H1 (cell line): ENCODE measurements around the gene OR2F2. TPM values are rescaled to one million over a fixed set of nuclear protein-coding genes. Genes with fewer than 3 reads are reported as not detected.

Experiments used
- CTCF ChIA-PET: fragments of 300-600 bp; sonication (Branson Sonifier 250); formaldehyde crosslinking; loops from one replicate; lab custom pipeline; 2021; ENCODE audit not compliant: partially characterized antibody; lab: Charles Lee
- POLR2A ChIA-PET: fragments of 300-600 bp; sonication (Branson Sonifier 250); formaldehyde crosslinking; loops from one replicate; lab custom pipeline; 2021; ENCODE audit warnings: inconsistent platforms; ENCODE audit not compliant: partially characterized antibody; lab: Charles Lee
- DNase-seq, 2 experiments: peaks; one replicate each; pipeline versions ENCODE4 v3.0.0 to v3.0.0-alpha.2; 2010 to 2022; ENCODE audit warnings: low spot score in 2 of 2, low read depth in 1 of 2, mixed read lengths in 1 of 2
- FAIRE-seq: peaks from 2 replicates; lab custom pipeline; 2011; peaks lifted over from hg19 to GRCh38; lab: Jason Lieb, UNC
- H2AFZ ChIP-seq: 2 replicates; pipeline ENCODE4 v1.8.1; 2012; ENCODE audit warnings: low read length, inconsistent platforms
- H2AK5ac ChIP-seq: 2 replicates; pipeline ENCODE4 v1.6.1; 2013; ENCODE audit warnings: low read depth, low read length
- H2BK120ac ChIP-seq: replicated peaks from 2 replicates; pipeline ENCODE3; 2013; ENCODE audit warnings: low read depth, low read length, inconsistent platforms
- H2BK12ac ChIP-seq: 2 replicates; pipeline ENCODE4 v1.6.1; 2013; ENCODE audit warnings: low read depth, low read length
- H2BK15ac ChIP-seq: 2 replicates; pipeline ENCODE4 v1.6.1; 2013; ENCODE audit warnings: low read length
- H2BK20ac ChIP-seq: 2 replicates; pipeline ENCODE4 v1.6.1; 2013; ENCODE audit warnings: low read length
- H2BK5ac ChIP-seq: 2 replicates; pipeline ENCODE4 v1.6.1; 2013; ENCODE audit warnings: low read depth, low read length
- H3K14ac ChIP-seq: 2 replicates; pipeline ENCODE4 v1.6.1; 2013; ENCODE audit warnings: inconsistent platforms; ENCODE audit not compliant: insufficient read length
- H3K18ac ChIP-seq: 2 replicates; pipeline ENCODE4 v1.6.1; 2013; ENCODE audit warnings: low read length; ENCODE audit errors: extremely low read depth
- H3K23ac ChIP-seq: 2 replicates; pipeline ENCODE4 v1.6.1; 2013; ENCODE audit warnings: inconsistent platforms; ENCODE audit not compliant: insufficient read length
- H3K23me2 ChIP-seq: 2 replicates; pipeline ENCODE4 v1.6.1; 2013; ENCODE audit warnings: low read depth, low read length
- H3K27ac ChIP-seq: 2 replicates; pipeline ENCODE4 v1.6.1; 2011; ENCODE audit warnings: low read depth, low read length, inconsistent platforms
- H3K27me3 ChIP-seq, 4 experiments: replicated peaks in 1 of 4; 1 replicate in 1 of 4; 2 replicates in 3 of 4; pipeline versions ENCODE4 v1.6.1 to v1.8.1; 2011 to 2013; ENCODE audit warnings: low read length in 3 of 4, mild to moderate bottlenecking in 3 of 4, inconsistent platforms in 2 of 4, mixed read lengths in 2 of 4, moderate library complexity in 1 of 4; ENCODE audit not compliant: control insufficient read depth in 3 of 4, insufficient read depth in 3 of 4; ENCODE audit errors: extremely low read depth in 1 of 4
- H3K36me3 ChIP-seq, 4 experiments: 2 replicates each; pipeline versions ENCODE4 v1.6.1 to v1.8.1; 2011 to 2013; ENCODE audit warnings: mild to moderate bottlenecking in 4 of 4, low read length in 3 of 4, moderate library complexity in 2 of 4, control low read depth in 1 of 4, inconsistent platforms in 1 of 4; ENCODE audit not compliant: insufficient read depth in 4 of 4, control insufficient read depth in 2 of 4
- H3K4ac ChIP-seq: replicated peaks from 2 replicates; pipeline ENCODE3; 2013; ENCODE audit warnings: low read length, low read depth, mixed read lengths, inconsistent platforms; ENCODE audit not compliant: insufficient read length
- H3K4me1 ChIP-seq, 4 experiments: replicated peaks in 1 of 4; 1 replicate in 1 of 4; 2 replicates in 3 of 4; pipeline versions ENCODE4 v1.6.1 to v1.8.1; 2011 to 2013; ENCODE audit warnings: low read length in 3 of 4, inconsistent platforms in 2 of 4, mixed read lengths in 1 of 4; ENCODE audit not compliant: insufficient read depth in 4 of 4, control insufficient read depth in 3 of 4
- H3K4me2 ChIP-seq, 2 experiments: 2 replicates each; pipeline versions ENCODE4 v1.6.1 to v1.8.1; 2011 to 2013; ENCODE audit warnings: low read depth in 2 of 2, low read length in 2 of 2, control low read depth in 1 of 2, inconsistent platforms in 1 of 2, mild to moderate bottlenecking in 1 of 2; ENCODE audit not compliant: insufficient read depth in 1 of 2
- H3K4me3 ChIP-seq, 4 experiments: fragments of 200-600, 300-600 bp in 1 of 4; sonication (generic), shearing (Covaris generic), sonication (Bioruptor Twin) in 1 of 4; 2 replicates each; pipeline versions ENCODE4 v1.5.1 to v1.8.1; 2011 to 2016; ENCODE audit warnings: low read length in 4 of 4, low read depth in 3 of 4, control low read depth in 2 of 4, inconsistent platforms in 2 of 4, mild to moderate bottlenecking in 2 of 4, mixed read lengths in 1 of 4, moderate library complexity in 1 of 4; ENCODE audit not compliant: insufficient read depth in 2 of 4; ENCODE audit errors: extremely low read depth in 1 of 4
- H3K56ac ChIP-seq: replicated peaks from 2 replicates; pipeline ENCODE3; 2013; ENCODE audit warnings: low read depth, mild to moderate bottlenecking, mixed read lengths, low read length, inconsistent platforms; ENCODE audit not compliant: insufficient read length
- H3K79me1 ChIP-seq: 2 replicates; pipeline ENCODE4 v1.6.1; 2013; ENCODE audit warnings: low read depth, low read length, control low read depth
- H3K79me2 ChIP-seq, 2 experiments: 2 replicates each; pipeline versions ENCODE4 v1.6.1 to v1.8.1; 2012 to 2013; ENCODE audit warnings: low read length in 2 of 2, mild to moderate bottlenecking in 2 of 2, inconsistent platforms in 1 of 2; ENCODE audit not compliant: insufficient read depth in 2 of 2, control insufficient read depth in 1 of 2
- H3K9ac ChIP-seq, 4 experiments: replicated peaks in 1 of 4; 1 replicate in 1 of 4; 2 replicates in 3 of 4; pipeline versions ENCODE4 v1.6.1 to v1.8.1; 2011 to 2013; ENCODE audit warnings: low read depth in 3 of 4, low read length in 3 of 4, control low read depth in 2 of 4, mild to moderate bottlenecking in 2 of 4, moderate library complexity in 2 of 4, inconsistent platforms in 1 of 4; ENCODE audit errors: extremely low read depth in 1 of 4
- H3K9me3 ChIP-seq, 2 experiments: 2 replicates each; pipeline versions ENCODE4 v1.6.1 to v1.8.1; 2012 to 2013; ENCODE audit warnings: mild to moderate bottlenecking in 2 of 2, moderate library complexity in 2 of 2, control low read depth in 1 of 2, inconsistent platforms in 1 of 2, low read depth in 1 of 2, low read length in 1 of 2, mixed read lengths in 1 of 2; ENCODE audit not compliant: insufficient read depth in 2 of 2
- H4K20me1 ChIP-seq, 2 experiments: replicated peaks in 1 of 2; 2 replicates each; pipeline versions ENCODE3 to v1.8.1; 2011 to 2013; ENCODE audit warnings: inconsistent platforms in 2 of 2, low read length in 2 of 2, mild to moderate bottlenecking in 1 of 2; ENCODE audit not compliant: insufficient read depth in 2 of 2, control insufficient read depth in 1 of 2
- H4K5ac ChIP-seq: 2 replicates; pipeline ENCODE4 v1.6.1; 2013; ENCODE audit warnings: low read length, low read depth, mixed read lengths, inconsistent platforms; ENCODE audit not compliant: insufficient read length
- H4K8ac ChIP-seq: 2 replicates; pipeline ENCODE4 v1.8.0; 2013; ENCODE audit warnings: mild to moderate bottlenecking, moderate library complexity, low read length, inconsistent platforms; ENCODE audit not compliant: insufficient read depth; ENCODE audit errors: extremely low read depth
- H4K91ac ChIP-seq: replicated peaks from 2 replicates; pipeline ENCODE3; 2013; ENCODE audit warnings: low read length, mixed read lengths, inconsistent platforms; ENCODE audit not compliant: insufficient read length
- GABPA ChIP-seq: IDR thresholded peaks from 2 replicates; pipeline ENCODE4 v1.6.1; 2011; ENCODE audit warnings: mild to moderate bottlenecking, low read length, moderate library complexity, borderline replicate concordance; ENCODE audit not compliant: insufficient read depth
- HDAC2 ChIP-seq, 2 experiments: fragments of 300-600 bp in 1 of 2; sonication (generic) in 1 of 2; IDR thresholded peaks; 2 replicates each; pipeline ENCODE4 v1.6.1; 2011 to 2012; ENCODE audit warnings: low read depth in 2 of 2, low read length in 2 of 2, mild to moderate bottlenecking in 2 of 2, moderate library complexity in 2 of 2, borderline replicate concordance in 1 of 2, inconsistent platforms in 1 of 2
- KDM4A ChIP-seq: IDR thresholded peaks from one replicate; pipeline ENCODE4 v1.7.1; 2012; ENCODE audit warnings: low read depth, mild to moderate bottlenecking, moderate library complexity, low read length, inconsistent platforms; ENCODE audit not compliant: severe bottlenecking
- KDM5A ChIP-seq: fragments of 200-600 bp; IDR thresholded peaks from 2 replicates; pipeline ENCODE4 v1.7.1; 2012; ENCODE audit warnings: mild to moderate bottlenecking, low read length, inconsistent platforms, mixed read lengths
- NANOG ChIP-seq: IDR thresholded peaks from 2 replicates; pipeline ENCODE4 v1.6.1; 2011; ENCODE audit warnings: low read length, low read depth, mild to moderate bottlenecking, inconsistent platforms; ENCODE audit not compliant: insufficient read depth, poor library complexity, severe bottlenecking
- NRF1 ChIP-seq: IDR thresholded peaks from 2 replicates; pipeline ENCODE4 v1.6.1; 2011; ENCODE audit warnings: mild to moderate bottlenecking, low read depth, low read length, improper control_type of control experiment
- POLR2AphosphoS5 ChIP-seq: IDR thresholded peaks from 2 replicates; pipeline ENCODE4 v1.6.1; 2011; ENCODE audit warnings: low read depth, low read length
- RBBP5 ChIP-seq: IDR thresholded peaks from 2 replicates; pipeline ENCODE4 v1.7.1; 2012; ENCODE audit warnings: low read depth, mild to moderate bottlenecking, inconsistent platforms, low read length, moderate library complexity, borderline replicate concordance
- SAP30 ChIP-seq: fragments of 300-600 bp; sonication (generic); IDR thresholded peaks from 2 replicates; pipeline ENCODE4 v1.7.1; 2012; ENCODE audit warnings: low read length, moderate library complexity, mild to moderate bottlenecking, inconsistent platforms; ENCODE audit not compliant: insufficient read depth, insufficient replicate concordance
- SUZ12 ChIP-seq: fragments of 200-600 bp; sonication (generic); IDR thresholded peaks from 2 replicates; pipeline ENCODE4 v1.6.1; 2012; ENCODE audit warnings: mild to moderate bottlenecking, inconsistent platforms, low read length, moderate library complexity, mixed read lengths
- TEAD4 ChIP-seq: IDR thresholded peaks from 2 replicates; pipeline ENCODE4 v1.6.1; 2012; ENCODE audit warnings: low read depth, low read length, inconsistent platforms, mixed read lengths
- WGBS, 2 experiments: shearing (Covaris generic) in 1 of 2; methylation state at CpG; one replicate each; pipeline versions ENCODE4 v1.1.6 to v1.1.7; 2013 to 2015; ENCODE audit warnings: low lambda C conversion rate in 2 of 2, mixed read lengths in 2 of 2, inconsistent platforms in 1 of 2, low coverage in 1 of 2, missing lambda C conversion rate in 1 of 2; ENCODE audit not compliant: insufficient replicate concordance in 2 of 2, insufficient coverage in 1 of 2, insufficient read length in 1 of 2; ENCODE audit errors: extremely low coverage in 1 of 2, missing lambda C conversion rate in 1 of 2; 5-methylcytosine and 5-hydroxymethylcytosine counted together
- polyA plus RNA-seq, 7 experiments: library from polyadenylated mRNA; depleted of rRNA in 3 of 7; stranded (reverse) in 5 of 7; unstranded in 2 of 7; fragments of >200 nt in 5 of 7; fragments of 200-250 nt in 2 of 7; gene quantifications; 1 replicate in 5 of 7; 2 replicates in 1 of 7; 4 replicates in 1 of 7; pipeline versions ENCODE4 v1.2.1 to v1.2.3, GENCODE V29; 2011 to 2013; ENCODE audit warnings: missing spikeins in 2 of 7, mixed read lengths in 2 of 7
- total RNA-seq: library from RNA; stranded (reverse); fragmentation: NEBNext Ultra II Directional; extraction: Animal tissue kit (Norgen Biotek cat#: 25700); gene quantifications from 2 replicates; pipeline ENCODE4 v1.2.1, GENCODE V29; 2021
- TF ChIP-seq, protein P1 (sequence below): IDR thresholded peaks from 2 replicates; pipeline ENCODE4 v1.6.1; 2012; ENCODE audit warnings: inconsistent platforms

OR2F2 gene
- total and polyA plus RNA-seq, 2 of the 8 experiments (the other 6 are each of a cell fraction or from before 2014, with no cell fraction given), result not detected

DNA sequence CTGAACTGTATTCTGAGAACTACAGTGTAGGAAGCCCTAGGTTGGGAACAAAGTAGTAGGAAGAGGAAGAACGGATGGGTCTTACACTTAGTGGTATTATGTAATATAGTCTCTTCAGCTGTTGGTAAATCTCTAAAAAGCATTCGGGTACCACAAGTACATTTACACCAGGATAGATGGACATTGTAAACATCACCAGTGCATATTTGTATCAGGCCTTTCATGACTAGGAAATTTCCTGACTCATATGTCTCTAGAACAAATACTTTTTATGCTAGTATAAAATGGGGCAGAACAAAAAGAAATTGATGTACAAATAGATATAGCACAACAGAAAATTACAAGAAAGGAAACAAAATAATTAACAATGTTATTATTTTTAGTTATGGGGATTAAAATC is 43.6 kb downstream of the OR2F2 start:
- H3K36me3 ChIP-seq, result no peaks in the 10 kb centered on the region
- H3K79me1 ChIP-seq, result no peaks in the 10 kb centered on the region
- H4K5ac ChIP-seq, result no peak overlapping the region
- no peak overlapping the region for H2AFZ ChIP-seq
- H2BK5ac ChIP-seq, result no peak overlapping the region
- no peaks in the 10 kb centered on the region for H4K20me1 ChIP-seq
- WGBS, 2 experiments, result 86% methylated on average over 2 of the region's 2 CpGs; no CpG with 5 or more reads in 1 of the 2 experiments
- H3K79me2 ChIP-seq, result no peaks in the 10 kb centered on the region
- H3K18ac ChIP-seq, result no peak overlapping the region
- H3K4me2 ChIP-seq, result no peak overlapping the region
- no peak overlapping the region for H3K14ac ChIP-seq
- no peak overlapping the region for H4K91ac ChIP-seq
- no peak for DNase-seq
- TF ChIP-seq, protein P1, sequence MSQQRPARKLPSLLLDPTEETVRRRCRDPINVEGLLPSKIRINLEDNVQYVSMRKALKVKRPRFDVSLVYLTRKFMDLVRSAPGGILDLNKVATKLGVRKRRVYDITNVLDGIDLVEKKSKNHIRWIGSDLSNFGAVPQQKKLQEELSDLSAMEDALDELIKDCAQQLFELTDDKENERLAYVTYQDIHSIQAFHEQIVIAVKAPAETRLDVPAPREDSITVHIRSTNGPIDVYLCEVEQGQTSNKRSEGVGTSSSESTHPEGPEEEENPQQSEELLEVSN, result no peak
- TF ChIP-seq TEAD4 (no peak), POLR2AphosphoS5 (no peak), KDM4A (no peak), NRF1 (no peak), SAP30 (no peak), NANOG (no peak), RBBP5 (no peak), KDM5A (no peak), SUZ12 (no peak), HDAC2 (IDR thresholded peaks at IDR 0.05; ENCODE audit: borderline replicate concordance in 1 of 2, low read depth in 2 of 2, low read length in 2 of 2) (no peak), GABPA (no peak)
- H3K4ac ChIP-seq, result no peak overlapping the region
- POLR2A ChIA-PET, result no interaction called here
- no peak overlapping the region for H2BK20ac ChIP-seq
- no peak overlapping the region for H2AK5ac ChIP-seq
- no peak for FAIRE-seq
- no peak overlapping the region for H3K4me3 ChIP-seq
- H3K9me3 ChIP-seq, result no peaks in the 10 kb centered on the region; a peak in 1 of 4 replicates
- H3K4me1 ChIP-seq, result no peaks in the 10 kb centered on the region
- no peak overlapping the region for H3K56ac ChIP-seq
- CTCF ChIA-PET, result no interaction called here
- H2BK15ac ChIP-seq, result no peak overlapping the region
- H3K23ac ChIP-seq, result no peak overlapping the region
- no peaks in the 10 kb centered on the region for H3K27me3 ChIP-seq
- no peak overlapping the region for H3K27ac ChIP-seq
- H2BK12ac ChIP-seq, result no peak overlapping the region
- H2BK120ac ChIP-seq, result no peak overlapping the region
- no peaks in the 10 kb centered on the region for H3K23me2 ChIP-seq
- no peak overlapping the region for H3K9ac ChIP-seq
- H4K8ac ChIP-seq, result no peak overlapping the region
